GM12891 (cell line): ENCODE data around the gene CACNB3.

Source experiments
- POLR2A ChIP-seq: IDR thresholded peaks from 2 replicates; pipeline ENCODE4 v1.6.1; 2011; ENCODE audit warnings: low read depth, low read length, control low read depth
- POLR2AphosphoS5 ChIP-seq: IDR thresholded peaks from 2 replicates; pipeline ENCODE4 v1.6.1; 2011; ENCODE audit warnings: low read depth, low read length, control low read depth

DNA sequence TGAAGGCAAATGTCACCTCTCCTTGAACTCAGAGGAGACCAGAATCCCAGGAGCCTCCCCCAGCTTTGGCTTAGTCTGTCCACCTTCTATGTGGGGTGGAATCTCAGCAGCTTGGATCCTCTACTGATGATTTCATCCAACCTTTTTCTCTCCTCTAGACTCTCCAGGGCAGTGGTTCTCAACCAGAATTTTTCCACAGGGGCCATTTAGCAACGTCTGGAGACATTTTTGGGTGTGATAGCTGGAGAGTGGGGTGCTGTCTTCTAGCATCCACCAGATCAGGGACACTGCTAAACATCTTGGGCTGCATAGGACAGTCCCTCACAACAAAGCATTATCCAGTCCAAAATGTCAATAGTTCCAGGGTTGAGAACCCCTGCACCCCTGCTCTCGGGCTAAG is 38.1 kb downstream of the CACNB3 start:
- TF ChIP-seq POLR2AphosphoS5 (no peak), POLR2A (no peak)
